ENCODE data around the gene DNAJC7. TPM values are rescaled to one million over a fixed set of nuclear protein-coding genes. Genes with fewer than 3 reads are reported as not detected.
A peak's percentile ranks its signal among the peaks of the same experiment; 100 is the strongest.

Gene DNAJC7
- 47.7 and 77.2 TPM in 2 replicates for total RNA-seq

DNA sequence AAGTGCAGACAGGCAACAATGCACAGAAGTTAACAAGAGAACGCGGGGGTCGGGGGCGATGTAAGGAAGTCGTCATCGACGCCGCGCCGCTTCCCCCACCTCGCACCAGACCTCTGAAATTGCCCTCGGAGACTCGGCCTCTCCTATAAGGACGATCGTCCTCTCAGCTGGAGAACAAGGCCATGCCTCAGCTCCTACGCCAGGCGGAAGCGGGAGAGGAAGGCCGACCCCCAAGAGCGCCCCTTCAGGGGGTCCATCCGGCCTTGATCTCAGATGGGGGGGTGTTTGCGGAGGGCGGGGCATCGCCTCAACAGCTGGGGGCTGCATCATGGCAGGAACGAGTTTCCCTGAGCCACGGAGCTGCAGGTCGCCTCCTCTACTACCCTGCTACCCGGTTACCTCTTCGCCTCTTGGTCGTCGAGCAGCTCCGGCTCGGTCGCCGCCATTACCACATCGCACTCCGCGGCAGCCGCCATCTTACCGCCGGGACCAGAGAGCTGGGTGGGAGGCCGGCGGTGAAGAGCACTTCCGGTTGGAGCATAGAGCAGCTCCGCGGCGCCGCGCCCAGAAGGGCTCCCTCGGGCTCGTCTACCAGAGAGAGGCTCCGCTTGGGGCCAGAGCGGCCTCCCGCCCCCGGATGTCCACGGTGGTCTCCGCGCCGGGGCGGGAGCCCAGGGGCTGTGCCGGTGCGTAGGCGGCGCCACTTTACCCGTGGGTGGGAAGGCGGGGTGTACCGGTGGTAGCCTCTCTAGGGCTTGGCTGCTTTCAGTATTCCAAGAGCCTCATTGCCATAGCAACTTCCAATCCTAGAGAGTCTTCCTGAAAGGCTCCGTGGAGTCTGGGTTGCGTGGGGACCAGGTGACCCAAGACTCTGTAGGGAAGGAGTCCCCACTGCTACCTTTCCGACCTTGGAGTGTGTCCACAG lies at the start of gene DNAJC7:
Gene DNAJC7, minus strand, starts transcription at position 499 of the 925 bp plus-strand sequence. Its CDS starts 23 bp downstream, at position 476.
- peaks cover 3% of the 10 kb centered on the region for H3K36me3 ChIP-seq (ENCODE audit: control insufficient read depth, insufficient read depth, low read length)
- no peak for FAIRE-seq
- TF ChIP-seq, protein P1, sequence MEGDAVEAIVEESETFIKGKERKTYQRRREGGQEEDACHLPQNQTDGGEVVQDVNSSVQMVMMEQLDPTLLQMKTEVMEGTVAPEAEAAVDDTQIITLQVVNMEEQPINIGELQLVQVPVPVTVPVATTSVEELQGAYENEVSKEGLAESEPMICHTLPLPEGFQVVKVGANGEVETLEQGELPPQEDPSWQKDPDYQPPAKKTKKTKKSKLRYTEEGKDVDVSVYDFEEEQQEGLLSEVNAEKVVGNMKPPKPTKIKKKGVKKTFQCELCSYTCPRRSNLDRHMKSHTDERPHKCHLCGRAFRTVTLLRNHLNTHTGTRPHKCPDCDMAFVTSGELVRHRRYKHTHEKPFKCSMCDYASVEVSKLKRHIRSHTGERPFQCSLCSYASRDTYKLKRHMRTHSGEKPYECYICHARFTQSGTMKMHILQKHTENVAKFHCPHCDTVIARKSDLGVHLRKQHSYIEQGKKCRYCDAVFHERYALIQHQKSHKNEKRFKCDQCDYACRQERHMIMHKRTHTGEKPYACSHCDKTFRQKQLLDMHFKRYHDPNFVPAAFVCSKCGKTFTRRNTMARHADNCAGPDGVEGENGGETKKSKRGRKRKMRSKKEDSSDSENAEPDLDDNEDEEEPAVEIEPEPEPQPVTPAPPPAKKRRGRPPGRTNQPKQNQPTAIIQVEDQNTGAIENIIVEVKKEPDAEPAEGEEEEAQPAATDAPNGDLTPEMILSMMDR (IDR thresholded peaks at IDR 0.05; ENCODE audit: insufficient read depth, low read length, severe bottlenecking): no peak
- peak; percentile 70 for DNase-seq (ENCODE audit: low read depth)
- H3K27me3 ChIP-seq (ENCODE audit: control insufficient read depth, insufficient read depth, low read length): no peaks in the 10 kb centered on the region
- peak within 1 kb of the TSS; percentile 85 for H3K4me3 ChIP-seq (ENCODE audit: low read depth, low read length)

DNA sequence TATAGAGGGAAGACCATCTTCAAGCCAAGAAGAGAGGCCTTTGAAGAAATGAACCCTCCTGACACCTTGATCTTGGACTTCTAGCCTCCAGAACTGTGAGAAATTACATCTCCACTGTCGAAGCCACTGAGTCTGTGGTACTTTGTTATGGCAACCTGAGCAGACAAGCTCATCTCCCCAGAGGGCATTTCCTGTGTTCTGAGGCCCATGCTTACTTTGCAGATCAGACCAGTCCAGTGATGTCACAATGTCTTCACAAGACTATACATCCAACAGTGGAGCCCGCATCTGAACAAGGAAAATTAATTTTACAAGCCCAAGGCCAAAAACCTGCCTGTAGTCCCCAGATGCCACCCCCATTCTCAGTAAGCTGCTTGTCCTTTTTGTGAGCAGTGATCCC lies 48.0 kb upstream of the DNAJC7 start:
- TF ChIP-seq, protein P1 (IDR thresholded peaks at IDR 0.05; ENCODE audit: insufficient read depth, low read length, severe bottlenecking): no peak
- Histone ChIP-seq H3K4me3 (ENCODE audit: low read depth, low read length) (no peak overlapping the region), H3K27me3 (ENCODE audit: control insufficient read depth, insufficient read depth, low read length) (peaks cover 3% of the 10 kb centered on the region), H3K36me3 (ENCODE audit: control insufficient read depth, insufficient read depth, low read length) (no peaks in the 10 kb centered on the region)
- FAIRE-seq (no peak), DNase-seq (ENCODE audit: low read depth) (no peak)

DNA sequence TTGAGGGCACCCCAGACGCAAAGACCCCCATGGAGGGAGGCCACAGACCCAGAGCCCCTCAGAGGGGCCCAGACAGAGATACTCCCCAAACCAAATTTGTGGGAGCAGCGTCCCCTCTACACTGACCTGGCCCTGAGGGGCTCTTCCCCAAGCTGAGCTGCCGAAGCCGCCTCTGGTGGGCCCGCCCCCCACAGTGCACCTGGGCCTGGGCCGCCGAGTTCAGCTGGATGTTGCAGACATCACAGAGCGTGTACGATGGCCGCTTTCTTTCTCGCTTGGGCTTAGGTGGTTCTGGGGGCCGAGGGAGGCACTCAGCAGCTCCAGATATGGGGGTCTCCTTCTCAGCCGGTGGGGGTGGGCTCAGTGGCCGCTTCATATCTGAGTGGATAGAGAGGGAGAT lies 45.4 kb upstream of the DNAJC7 start:
- DNase-seq (ENCODE audit: low read depth): no peak
- TF ChIP-seq, protein P1 (IDR thresholded peaks at IDR 0.05; ENCODE audit: insufficient read depth, low read length, severe bottlenecking): no peak

GRCh38 chr17:42061646-42062487 lies 44.6 kb upstream of the DNAJC7 start:
- DNase-seq (ENCODE audit: low read depth) (no peak), FAIRE-seq (no peak)
- peaks cover 4% of the 10 kb centered on the region for H3K27me3 ChIP-seq (ENCODE audit: control insufficient read depth, insufficient read depth, low read length)
- no peaks in the 10 kb centered on the region for H3K36me3 ChIP-seq (ENCODE audit: control insufficient read depth, insufficient read depth, low read length)
- no peak overlapping the region for H3K4me3 ChIP-seq (ENCODE audit: low read depth, low read length)
- TF ChIP-seq, protein P1 (IDR thresholded peaks at IDR 0.05; ENCODE audit: insufficient read depth, low read length, severe bottlenecking): no peak

More for the DNA sequence above, 45.4 kb upstream of the DNAJC7 start:
- H3K4me3 ChIP-seq (ENCODE audit: low read depth, low read length): no peak overlapping the region
- no peaks in the 10 kb centered on the region for H3K36me3 ChIP-seq (ENCODE audit: control insufficient read depth, insufficient read depth, low read length)
- peaks cover 4% of the 10 kb centered on the region for H3K27me3 ChIP-seq (ENCODE audit: control insufficient read depth, insufficient read depth, low read length)
- FAIRE-seq: no peak

GRCh38 chr17:42060231-42060630 lies 43.0 kb upstream of the DNAJC7 start:
- TF ChIP-seq, protein P1 (IDR thresholded peaks at IDR 0.05; ENCODE audit: insufficient read depth, low read length, severe bottlenecking): no peak
- Histone ChIP-seq H3K36me3 (ENCODE audit: control insufficient read depth, insufficient read depth, low read length) (no peaks in the 10 kb centered on the region), H3K4me3 (ENCODE audit: low read depth, low read length) (no peak overlapping the region), H3K27me3 (ENCODE audit: control insufficient read depth, insufficient read depth, low read length) (peaks cover 7% of the 10 kb centered on the region)
- no peak for DNase-seq (ENCODE audit: low read depth)
- no peak for FAIRE-seq

Data from bronchial epithelial cell (primary cell).